ENCODE results near the gene MTAP. TPM values are rescaled to one million over a fixed set of nuclear protein-coding genes. Genes with fewer than 3 reads are reported as not detected.

Gene MTAP
- total RNA-seq, 2 experiments from 2014 or later, result 17.2 to 17.8 TPM

- ChIA-PET POLR2A (no interaction called here), CTCF (no interaction called here)
- Histone ChIP-seq H3K4me3 (ENCODE audit: low read length) (no peak overlapping the region), H3K4me1 (ENCODE audit: insufficient read depth, low read length) (no peaks in the 10 kb centered on the region), H3K27me3 (ENCODE audit: control insufficient read depth in 1 of 2, insufficient read depth in 2 of 2, low read length in 2 of 2) (no peaks in the 10 kb centered on the region), H3K36me3 (ENCODE audit: insufficient read depth, low read length) (peaks cover 20% of the 10 kb centered on the region), H3K27ac (ENCODE audit: low read depth in 1 of 2, low read length in 2 of 2) (no peak overlapping the region), H3K9me3 (ENCODE audit: control insufficient read depth in 1 of 2, insufficient read depth in 1 of 2, low read length in 2 of 2) (peaks cover 0 to 5% of the 10 kb centered on the region in 2 experiments)
- Mint-ChIP-seq H3K4me3 (no peak overlapping the region), H3K27me3 (no peaks in the 10 kb centered on the region), H3K27ac (no peak overlapping the region), H3K4me1 (ENCODE audit: low read depth) (no peaks in the 10 kb centered on the region), H3K9me3 (no peaks in the 10 kb centered on the region), H3K36me3 (ENCODE audit: low read depth) (peaks cover 52% of the 10 kb centered on the region)
- ATAC-seq (ENCODE audit: poor library complexity) (no peak), DNase-seq (no peak)
- intact Hi-C loops (cut with DNase I, micrococcal nuclease), result no loop called here
- no peak for TF ChIP-seq CTCF (IDR thresholded peaks at IDR 0.05)
Measured at GRCh38 chr9:21866302-21866701, 63.9 kb downstream of the MTAP start.

DNA sequence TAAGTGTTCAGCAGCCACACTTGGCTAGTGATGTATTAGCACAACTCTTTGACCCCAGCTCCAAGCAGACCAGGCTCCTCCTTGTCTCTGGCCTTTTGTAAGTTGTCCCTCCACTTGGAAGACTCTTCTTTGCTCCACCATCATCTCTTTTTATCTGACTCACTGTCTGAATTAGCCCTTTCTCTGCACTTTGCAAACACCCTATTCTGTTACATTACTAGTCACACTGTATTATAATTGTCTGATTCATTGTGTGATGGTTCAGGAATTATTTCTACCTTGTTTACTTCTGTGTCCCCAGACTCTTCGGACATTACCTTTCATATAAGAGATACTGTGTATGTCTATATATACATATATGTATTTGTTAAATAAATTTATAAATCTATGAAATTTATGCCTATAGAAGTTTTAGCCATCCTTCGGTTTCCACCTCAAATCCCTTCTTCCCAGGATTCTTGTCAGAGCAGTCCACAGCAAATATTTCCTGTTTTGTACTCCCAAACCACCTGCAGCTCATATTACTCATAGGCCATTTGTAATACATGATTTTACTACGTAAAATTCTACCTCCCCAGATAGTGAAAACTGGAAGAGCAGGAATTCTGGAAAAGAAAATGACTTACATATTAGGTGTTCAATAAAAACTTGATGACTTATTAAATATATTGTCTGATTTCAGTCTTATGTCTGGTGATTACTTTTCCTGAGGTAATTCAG lies 69.0 kb downstream of the MTAP start:
- intact Hi-C loops (cut with DNase I, micrococcal nuclease), result no loop called here
- ChIA-PET POLR2A (no interaction called here), CTCF (no interaction called here)
- DNase-seq, result no peak
- no peak overlapping the region for H3K4me3 Mint-ChIP-seq
- no peak overlapping the region for H3K27ac Mint-ChIP-seq
- no peaks in the 10 kb centered on the region for H3K4me1 Mint-ChIP-seq (ENCODE audit: low read depth)
- H3K27ac ChIP-seq (ENCODE audit: low read depth in 1 of 2, low read length in 2 of 2), result no peak overlapping the region
- H3K27me3 ChIP-seq (ENCODE audit: control insufficient read depth in 1 of 2, insufficient read depth in 2 of 2, low read length in 2 of 2), result no peaks in the 10 kb centered on the region
- no peak overlapping the region for H3K4me3 ChIP-seq (ENCODE audit: low read length)
- H3K36me3 Mint-ChIP-seq (ENCODE audit: low read depth), result peaks cover 50% of the 10 kb centered on the region
- no peaks in the 10 kb centered on the region for H3K36me3 ChIP-seq (ENCODE audit: insufficient read depth, low read length)
- no peaks in the 10 kb centered on the region for H3K27me3 Mint-ChIP-seq
- H3K4me1 ChIP-seq (ENCODE audit: insufficient read depth, low read length), result no peaks in the 10 kb centered on the region
- ATAC-seq (ENCODE audit: poor library complexity), result no peak
- TF ChIP-seq CTCF (IDR thresholded peaks at IDR 0.05), result no peak
- no peaks in the 10 kb centered on the region for H3K9me3 ChIP-seq (ENCODE audit: control insufficient read depth in 1 of 2, insufficient read depth in 1 of 2, low read length in 2 of 2)
- peaks cover 8% of the 10 kb centered on the region for H3K9me3 Mint-ChIP-seq

DNA sequence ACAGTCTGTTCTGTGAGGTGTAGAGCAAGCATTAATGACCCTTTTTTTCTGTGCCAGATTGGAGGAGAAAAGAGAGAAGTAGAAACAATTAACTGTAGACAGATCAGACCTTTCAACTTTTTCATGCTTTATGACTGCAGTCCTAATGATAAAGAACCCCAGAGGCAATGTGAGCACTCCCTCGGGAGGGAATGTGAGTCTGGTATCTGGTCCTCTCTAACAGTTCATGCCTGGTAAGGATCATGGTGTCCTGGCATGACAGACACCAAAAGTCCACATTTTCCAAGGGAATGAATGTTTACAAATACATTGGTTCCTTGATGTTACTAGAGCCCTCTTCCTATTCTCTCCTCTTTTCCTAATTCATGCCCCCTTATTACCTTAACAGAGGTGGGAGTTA lies 70.3 kb downstream of the MTAP start:
- CTCF ChIA-PET, result no interaction called here
- Histone ChIP-seq H3K27ac (ENCODE audit: low read depth in 1 of 2, low read length in 2 of 2) (no peak overlapping the region), H3K36me3 (ENCODE audit: insufficient read depth, low read length) (no peaks in the 10 kb centered on the region), H3K27me3 (ENCODE audit: control insufficient read depth in 1 of 2, insufficient read depth in 2 of 2, low read length in 2 of 2) (no peaks in the 10 kb centered on the region), H3K9me3 (ENCODE audit: control insufficient read depth in 1 of 2, insufficient read depth in 1 of 2, low read length in 2 of 2) (no peaks in the 10 kb centered on the region), H3K4me3 (ENCODE audit: low read length) (no peak overlapping the region), H3K4me1 (ENCODE audit: insufficient read depth, low read length) (no peaks in the 10 kb centered on the region)
- no peaks in the 10 kb centered on the region for H3K4me1 Mint-ChIP-seq (ENCODE audit: low read depth)
- peaks cover 61% of the 10 kb centered on the region for H3K36me3 Mint-ChIP-seq (ENCODE audit: low read depth)
- intact Hi-C loops (cut with DNase I, micrococcal nuclease), result no loop called here
- H3K27ac Mint-ChIP-seq, result no peak overlapping the region
- POLR2A ChIA-PET, result no interaction called here
- TF ChIP-seq CTCF (IDR thresholded peaks at IDR 0.05), result no peak
- no peak overlapping the region for H3K4me3 Mint-ChIP-seq
- ATAC-seq (ENCODE audit: poor library complexity) (no peak), DNase-seq (no peak)
- no peaks in the 10 kb centered on the region for H3K27me3 Mint-ChIP-seq
- peaks cover 11% of the 10 kb centered on the region for H3K9me3 Mint-ChIP-seq
